GM23338 (cell line): ENCODE measurements around the gene FAM13A.

ENCODE experiments used
- CTCF ChIP-seq, 2 experiments: fragments of 200-600 bp in 1 of 2; sonication (generic) in 1 of 2; conservative IDR thresholded peaks; 2 replicates each; pipeline versions ENCODE4 v1.5.1 to v1.6.1; 2016 to 2017; ENCODE audit warnings: antibody characterized with exemption in 2 of 2, low read depth in 2 of 2, mild to moderate bottlenecking in 2 of 2, moderate library complexity in 1 of 2
- EZH2phosphoT487 ChIP-seq: fragments of 200-600 bp; sonication (generic); IDR thresholded peaks from one replicate; pipeline ENCODE4 v1.8.1; 2018; ENCODE audit warnings: antibody characterized with exemption; ENCODE audit not compliant: unreplicated experiment
- POLR2AphosphoS5 ChIP-seq: IDR thresholded peaks from 2 replicates; pipeline ENCODE4 v1.6.1; 2016; ENCODE audit warnings: antibody characterized with exemption, low read depth
- REST ChIP-seq: IDR thresholded peaks from one replicate; pipeline ENCODE4 v1.6.1; 2018; ENCODE audit warnings: antibody characterized with exemption; ENCODE audit not compliant: unreplicated experiment

GRCh38 chr4:88724406-88724805 is 332.6 kb downstream of the FAM13A start:
- TF ChIP-seq CTCF (conservative IDR thresholded peaks at IDR 0.05; ENCODE audit: low read depth in 2 of 2) = no peak
- no peak for TF ChIP-seq EZH2phosphoT487
- TF ChIP-seq REST = no peak
- TF ChIP-seq POLR2AphosphoS5 = no peak
